Measurements from ENCODE around the gene ZNF335.

ZNF335 gene

GRCh38 chr20:45951925-45952834, 19.8 kb downstream of the ZNF335 start:
- DNase-seq (ENCODE audit: low read depth) = no peak

DNA sequence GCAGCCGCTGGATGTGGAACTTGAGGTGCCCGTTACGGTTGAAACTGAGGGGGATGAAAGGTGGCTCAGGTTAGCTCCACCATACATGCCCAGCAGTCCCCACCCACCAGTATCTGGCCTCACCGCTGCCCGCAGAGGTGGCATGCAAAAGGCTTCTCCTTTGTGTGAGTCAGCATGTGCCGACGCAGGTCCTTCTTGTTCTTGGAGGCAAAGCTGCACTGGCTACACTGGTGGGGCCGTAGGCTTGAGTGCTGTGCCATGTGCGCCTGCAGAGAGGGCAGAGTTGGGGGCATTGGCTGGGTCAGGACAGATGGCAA, 21.7 kb downstream of the ZNF335 start:
- DNase-seq (ENCODE audit: low read depth) = no peak

- DNase-seq (ENCODE audit: low read depth) = no peak
These were observed 22.3 kb downstream of the ZNF335 start for GRCh38 chr20:45949542-45950329.

- DNase-seq (ENCODE audit: low read depth) = no peak
These were observed 23.1 kb downstream of the ZNF335 start for GRCh38 chr20:45948742-45949541.

GRCh38 chr20:45948261-45948733, 23.7 kb downstream of the ZNF335 start:
- DNase-seq (ENCODE audit: low read depth) = no peak

- no peak for DNase-seq (ENCODE audit: low read depth)
These were observed 24.7 kb downstream of the ZNF335 start for GRCh38 chr20:45947110-45947866.

- DNase-seq (ENCODE audit: low read depth) = peak; percentile 38
These were observed 25.6 kb downstream of the ZNF335 start for GRCh38 chr20:45946149-45946970.

DNA sequence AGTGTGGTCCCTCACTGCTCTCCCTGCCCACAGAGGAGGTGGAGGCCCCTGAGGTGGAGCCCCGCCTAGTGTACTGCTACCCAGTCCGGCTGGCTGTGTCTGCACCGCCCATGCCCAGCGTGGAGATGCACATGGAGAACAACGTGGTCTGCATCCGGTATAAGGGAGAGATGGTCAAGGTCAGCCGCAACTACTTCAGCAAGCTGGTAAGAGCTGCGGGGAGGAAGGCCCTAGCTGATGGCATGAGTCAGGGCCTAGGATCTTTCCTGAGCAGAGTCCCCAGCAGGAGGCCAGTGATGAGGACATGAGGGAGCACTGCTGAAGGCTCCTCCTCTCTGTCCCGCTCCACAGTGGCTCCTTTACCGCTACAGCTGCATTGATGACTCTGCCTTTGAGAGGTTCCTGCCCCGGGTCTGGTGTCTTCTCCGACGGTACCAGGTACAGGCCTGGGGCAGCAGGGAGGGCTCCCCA, 26.3 kb downstream of the ZNF335 start:
- DNase-seq (ENCODE audit: low read depth) = no peak

GRCh38 chr20:45944965-45945677, 26.9 kb downstream of the ZNF335 start:
- no peak for DNase-seq (ENCODE audit: low read depth)

DNA sequence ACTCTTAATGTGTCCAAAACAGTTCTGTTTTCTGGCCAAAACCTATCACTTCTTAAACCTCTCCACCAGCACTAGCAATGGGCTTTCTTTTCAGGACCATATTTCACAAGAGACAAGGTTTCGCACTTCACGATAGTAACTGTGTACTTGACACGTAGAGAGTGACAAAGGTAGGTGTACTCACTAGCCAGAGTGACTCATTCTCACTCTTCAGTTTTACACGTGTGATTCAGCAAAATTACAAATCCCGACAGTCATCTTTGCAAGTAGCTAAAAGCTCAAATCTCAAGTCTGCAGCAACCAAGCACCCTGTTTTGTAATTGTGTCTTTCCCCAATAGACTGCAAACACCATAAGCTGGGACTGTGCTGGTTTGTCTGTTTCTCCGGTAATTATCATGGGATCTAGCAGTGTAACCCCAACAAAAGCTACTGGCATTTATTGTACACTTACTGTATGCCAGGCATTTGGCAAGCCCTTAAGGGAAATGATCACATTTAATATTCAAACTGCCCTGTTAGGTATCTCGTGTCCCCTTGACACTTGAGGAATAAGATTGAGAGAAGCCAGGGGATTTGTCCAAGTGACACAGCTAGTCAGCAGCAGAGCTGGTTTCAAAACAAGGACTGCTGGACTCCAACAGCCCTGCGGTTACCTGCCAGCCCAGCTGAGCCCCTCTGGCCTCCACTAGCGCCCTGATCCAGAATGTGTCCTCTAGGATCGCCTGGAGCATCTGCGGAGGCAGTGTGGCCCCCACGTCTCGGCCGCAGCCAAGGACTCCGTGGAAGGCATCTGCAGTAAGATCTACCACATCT, 27.6 kb downstream of the ZNF335 start:
- no peak for DNase-seq (ENCODE audit: low read depth)

DNA sequence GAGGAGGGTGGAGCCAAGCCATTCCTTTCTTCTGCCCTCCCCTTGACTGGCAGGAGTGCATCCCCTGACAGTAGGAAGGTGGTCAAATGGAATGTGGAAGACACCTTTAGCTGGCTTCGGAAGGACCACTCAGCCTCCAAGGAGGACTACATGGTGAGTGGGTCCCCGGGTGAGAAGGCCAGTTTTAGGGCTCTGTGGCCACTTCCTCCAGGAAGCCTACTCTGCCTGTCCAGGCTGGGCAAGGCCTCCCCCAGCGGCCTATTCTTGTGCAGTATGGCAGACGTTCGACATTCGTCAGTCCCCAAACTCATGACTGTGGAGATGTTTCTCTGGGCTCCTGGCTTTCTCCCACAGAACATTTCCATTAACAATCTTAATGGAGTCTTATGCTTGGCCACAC, 28.4 kb downstream of the ZNF335 start:
- no peak for DNase-seq (ENCODE audit: low read depth)

- DNase-seq (ENCODE audit: low read depth) = no peak
These were observed 31.5 kb downstream of the ZNF335 start for GRCh38 chr20:45940469-45940868.

- DNase-seq (ENCODE audit: low read depth) = no peak
These were observed 31.9 kb downstream of the ZNF335 start for GRCh38 chr20:45940053-45940452.

DNA sequence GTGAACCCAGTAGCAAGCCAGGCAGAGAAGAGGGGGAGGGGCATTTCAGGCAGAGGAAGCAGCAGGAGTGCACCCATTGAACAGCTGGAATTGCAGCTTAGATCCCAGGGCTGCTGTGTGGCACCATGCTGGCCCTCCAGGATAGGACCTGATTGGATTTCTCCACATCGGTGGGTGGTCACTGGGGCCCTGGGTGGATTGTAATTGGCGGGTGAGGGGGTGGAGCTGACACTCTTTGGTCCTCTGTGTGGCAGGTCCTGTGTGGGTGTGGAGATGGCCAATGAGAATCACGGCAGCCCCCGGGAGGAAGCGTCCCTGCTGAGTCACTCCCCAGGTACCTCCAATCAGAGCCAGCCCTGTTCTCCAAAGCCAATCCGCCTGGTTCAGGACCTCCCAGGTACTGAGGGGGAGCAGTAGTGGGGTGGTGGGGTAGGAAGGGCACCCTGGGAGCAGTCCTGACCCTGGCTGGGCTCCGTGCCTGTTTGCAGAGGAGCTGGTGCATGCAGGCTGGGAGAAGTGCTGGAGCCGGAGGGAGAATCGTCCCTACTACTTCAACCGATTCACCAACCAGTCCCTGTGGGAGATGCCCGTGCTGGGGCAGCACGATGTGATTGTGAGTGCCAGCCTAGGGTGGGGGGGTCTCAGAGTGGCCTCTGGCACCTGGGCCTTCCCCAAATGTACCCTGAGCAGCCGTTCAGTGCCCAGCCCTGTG, 33.1 kb downstream of the ZNF335 start:
- DNase-seq (ENCODE audit: low read depth) = no peak

DNA sequence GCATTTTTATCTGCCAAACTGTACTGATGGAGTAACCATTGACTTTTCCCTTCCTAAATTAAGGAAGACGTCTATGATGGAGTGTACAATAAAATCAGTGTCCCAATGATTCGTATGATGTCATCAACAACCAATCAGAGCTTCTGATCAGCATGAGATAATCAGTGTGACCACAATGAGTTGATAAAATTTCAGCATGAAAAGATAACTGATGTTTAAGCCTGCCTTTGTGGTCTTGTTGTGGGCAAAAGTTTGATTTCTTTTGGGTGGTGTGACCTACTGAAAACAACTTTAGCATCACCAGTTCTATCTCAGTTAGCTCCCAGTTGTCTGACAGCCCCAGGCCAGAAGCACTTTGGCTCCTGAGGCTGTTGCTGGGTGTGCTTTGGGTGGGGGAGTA, 34.2 kb downstream of the ZNF335 start:
- DNase-seq (ENCODE audit: low read depth) = no peak

DNA sequence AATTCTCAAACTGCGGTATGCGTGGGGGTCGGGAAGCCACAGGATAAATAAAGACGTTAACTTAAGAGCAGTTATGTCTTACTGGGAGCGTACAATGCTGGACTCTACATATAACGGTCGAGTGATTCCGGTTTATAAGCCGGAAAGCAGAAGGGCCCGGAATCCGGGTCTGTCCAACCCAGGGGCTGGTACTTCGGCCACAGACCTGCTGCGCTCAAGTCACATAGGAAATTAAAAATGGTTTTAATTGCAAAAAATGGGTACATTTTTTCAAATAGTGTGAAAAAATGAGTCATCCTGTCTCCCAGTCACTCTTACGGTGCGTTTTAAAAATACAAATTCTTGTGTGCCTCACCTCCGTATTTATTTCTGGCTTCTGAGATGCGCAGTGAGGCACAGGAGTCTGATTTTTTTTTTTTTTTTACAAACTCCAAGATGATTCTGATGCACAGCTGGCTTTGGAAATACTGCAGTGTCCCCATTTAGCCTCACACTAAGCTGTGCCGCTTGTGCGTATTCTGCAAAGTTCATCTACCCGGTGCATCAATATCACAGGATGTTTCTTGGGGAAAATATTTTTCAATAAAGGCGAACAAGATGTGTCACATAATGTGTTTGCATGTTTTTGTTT, 36.5 kb downstream of the ZNF335 start:
- DNase-seq (ENCODE audit: low read depth) = no peak

- peak; percentile 99 for DNase-seq (ENCODE audit: low read depth)
These were observed 37.2 kb downstream of the ZNF335 start, which contains the start of gene PCIF1 for GRCh38 chr20:45934586-45935415. TSS of gene PCIF1 (plus strand) at chr20:45934683. CDS start at chr20:45939000, 4,317 bp downstream.
